Astrocyte of the cerebellum (primary cell): ENCODE data around the gene CDH11.

ENCODE experiments used
- DNase-seq: peaks from one replicate; pipeline ENCODE4 v3.0.0-alpha.2; 2011; ENCODE audit warnings: low read depth
- H3K4me3 ChIP-seq: 2 replicates; pipeline ENCODE4 v1.5.1; 2011; ENCODE audit warnings: mild to moderate bottlenecking, low read depth, low read length, moderate library complexity
- in situ Hi-C: cut with HindIII; loops from 2 replicates; pipeline ENCODE4 v1.10.0; 2017; ENCODE audit warnings: low sequenced_read_pairs
- TF ChIP-seq, protein P1 (sequence below): IDR thresholded peaks from 2 replicates; pipeline ENCODE4 v1.5.1; 2012; ENCODE audit warnings: low read length, low read depth, moderate library complexity, mild to moderate bottlenecking; ENCODE audit errors: missing control alignments

Gene CDH11

DNA sequence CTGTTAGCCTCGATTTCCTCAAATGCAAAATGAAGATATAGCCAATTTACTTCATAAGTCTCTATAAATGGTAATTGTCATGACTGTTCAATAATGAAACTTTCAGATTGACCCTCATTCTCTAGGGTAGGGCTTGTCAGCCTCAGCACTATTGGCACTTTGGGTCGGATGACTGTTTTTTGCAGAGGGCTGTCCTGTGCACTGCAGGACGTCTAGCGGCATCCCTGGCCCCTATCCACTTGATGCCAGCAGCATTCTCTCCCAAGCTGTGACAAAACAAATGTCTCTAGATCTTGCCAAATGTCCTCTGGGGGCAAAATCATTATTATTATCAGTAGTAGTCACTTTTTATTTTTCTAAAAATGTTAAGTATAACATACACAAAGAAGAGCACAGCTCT lies 24.6 kb downstream of the CDH11 start:
- in situ Hi-C loops = no loop called here

DNA sequence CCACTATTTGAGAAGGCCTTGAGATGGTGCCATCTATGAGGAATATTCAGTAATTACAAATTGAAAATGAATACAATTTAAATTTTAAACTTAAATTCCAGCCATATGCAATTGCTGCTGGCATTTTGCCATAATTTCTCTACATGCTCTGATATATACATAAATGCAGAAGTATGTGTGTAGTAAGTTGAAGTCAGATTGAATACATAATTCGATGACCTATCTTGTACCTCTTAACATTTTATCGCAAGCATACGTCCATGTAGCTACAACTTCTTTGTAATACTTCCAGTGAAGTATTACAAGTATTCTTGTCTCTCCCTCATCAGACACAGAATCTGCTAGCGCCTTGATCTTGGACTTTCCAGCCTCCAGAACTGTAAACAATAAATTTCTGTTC lies 26.0 kb downstream of the CDH11 start:
- TF ChIP-seq, protein P1, sequence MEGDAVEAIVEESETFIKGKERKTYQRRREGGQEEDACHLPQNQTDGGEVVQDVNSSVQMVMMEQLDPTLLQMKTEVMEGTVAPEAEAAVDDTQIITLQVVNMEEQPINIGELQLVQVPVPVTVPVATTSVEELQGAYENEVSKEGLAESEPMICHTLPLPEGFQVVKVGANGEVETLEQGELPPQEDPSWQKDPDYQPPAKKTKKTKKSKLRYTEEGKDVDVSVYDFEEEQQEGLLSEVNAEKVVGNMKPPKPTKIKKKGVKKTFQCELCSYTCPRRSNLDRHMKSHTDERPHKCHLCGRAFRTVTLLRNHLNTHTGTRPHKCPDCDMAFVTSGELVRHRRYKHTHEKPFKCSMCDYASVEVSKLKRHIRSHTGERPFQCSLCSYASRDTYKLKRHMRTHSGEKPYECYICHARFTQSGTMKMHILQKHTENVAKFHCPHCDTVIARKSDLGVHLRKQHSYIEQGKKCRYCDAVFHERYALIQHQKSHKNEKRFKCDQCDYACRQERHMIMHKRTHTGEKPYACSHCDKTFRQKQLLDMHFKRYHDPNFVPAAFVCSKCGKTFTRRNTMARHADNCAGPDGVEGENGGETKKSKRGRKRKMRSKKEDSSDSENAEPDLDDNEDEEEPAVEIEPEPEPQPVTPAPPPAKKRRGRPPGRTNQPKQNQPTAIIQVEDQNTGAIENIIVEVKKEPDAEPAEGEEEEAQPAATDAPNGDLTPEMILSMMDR = no peak
- DNase-seq = no peak
- in situ Hi-C loops = no loop called here
- H3K4me3 ChIP-seq = no peak overlapping the region

More for the DNA sequence above, 24.6 kb downstream of the CDH11 start:
- TF ChIP-seq, protein P1 = no peak
- H3K4me3 ChIP-seq = no peak overlapping the region
- no peak for DNase-seq

- no peak for DNase-seq
- TF ChIP-seq, protein P1 = no peak
- H3K4me3 ChIP-seq = no peak overlapping the region
- in situ Hi-C loops = no loop called here
Measured at GRCh38 chr16:65095090-65095728, 26.7 kb downstream of the CDH11 start.

DNA sequence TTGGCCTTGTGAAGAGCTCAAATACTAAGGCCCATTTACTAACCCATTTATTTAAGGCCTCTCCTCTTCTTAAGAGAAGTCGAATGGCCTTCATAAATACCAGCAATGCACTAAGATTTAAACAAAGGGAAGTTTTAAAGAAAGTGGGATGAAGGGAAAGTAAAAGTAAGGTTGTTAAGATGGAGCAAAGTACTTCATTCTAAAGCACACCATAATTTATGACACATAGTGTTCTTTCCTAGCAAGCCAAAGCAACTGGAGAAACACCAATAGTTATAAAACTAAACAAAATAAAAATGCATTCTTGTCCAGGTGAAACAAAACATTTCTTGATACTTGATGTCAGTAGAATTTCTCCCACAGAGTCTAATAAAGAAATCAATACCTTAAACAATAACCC lies 27.9 kb downstream of the CDH11 start:
- TF ChIP-seq, protein P1 = no peak
- DNase-seq = no peak
- no peak overlapping the region for H3K4me3 ChIP-seq
- in situ Hi-C loops = no loop called here

DNA sequence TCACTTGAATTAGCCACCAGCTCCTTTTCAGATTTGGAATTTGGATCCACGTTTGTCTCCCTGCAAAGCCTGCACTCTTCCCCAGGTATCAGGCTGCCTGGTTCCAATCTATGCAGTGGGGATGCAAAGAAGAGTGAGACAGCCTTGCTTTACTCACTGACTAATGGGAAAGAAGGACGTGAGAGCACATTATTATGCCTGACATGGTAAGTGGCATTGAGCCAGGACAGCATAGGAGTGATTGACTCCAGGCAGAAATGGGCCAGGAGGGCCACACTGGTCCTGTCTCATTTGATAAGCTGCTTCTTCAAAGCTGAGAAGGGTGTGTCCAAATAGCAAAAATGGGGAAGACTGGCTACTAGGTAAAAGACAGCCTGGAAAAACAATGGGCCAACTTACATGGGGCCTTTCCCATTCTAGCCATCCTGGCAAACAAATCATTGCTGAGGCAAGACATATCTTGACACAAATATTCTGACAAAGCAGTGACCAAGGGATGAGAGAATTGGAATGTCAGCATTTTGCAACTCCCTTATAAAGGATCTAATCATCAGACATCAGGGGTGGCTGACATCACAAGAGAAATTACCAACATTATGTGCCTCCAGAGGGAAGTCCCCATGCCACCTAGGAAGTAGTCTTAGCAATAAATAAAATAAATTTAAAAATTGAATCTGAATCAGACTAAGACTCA lies 38.6 kb downstream of the CDH11 start:
- DNase-seq = no peak
- no peak overlapping the region for H3K4me3 ChIP-seq
- TF ChIP-seq, protein P1 = no peak
- in situ Hi-C loops = no loop called here

- no peak for DNase-seq
- TF ChIP-seq, protein P1 = no peak
- no peak overlapping the region for H3K4me3 ChIP-seq
- in situ Hi-C loops = no loop called here
Measured at GRCh38 chr16:65079549-65079948, 42.3 kb downstream of the CDH11 start.
